Liver (tissue), 3 donors: ENCODE measurements around the gene SLC25A26.

Experiments used
- CTCF ChIP-seq: fragments of 150-350 bp; IDR thresholded peaks from 2 replicates; pipeline ENCODE4 v1.5.1; 2017; ENCODE audit warnings: improper control_type of control experiment, low read depth, low read length; ENCODE audit not compliant: missing input control
- GABPA ChIP-seq, 2 donors: IDR thresholded peaks in 1 of 2; conservative IDR thresholded peaks in 1 of 2; 2 replicates each; pipeline ENCODE4 v1.6.1; 2016; ENCODE audit warnings: antibody characterized with exemption in 2 of 2, mild to moderate bottlenecking in 1 of 2, moderate library complexity in 1 of 2
- donor health status: healthy.
- donor health status: healthy.

DNA sequence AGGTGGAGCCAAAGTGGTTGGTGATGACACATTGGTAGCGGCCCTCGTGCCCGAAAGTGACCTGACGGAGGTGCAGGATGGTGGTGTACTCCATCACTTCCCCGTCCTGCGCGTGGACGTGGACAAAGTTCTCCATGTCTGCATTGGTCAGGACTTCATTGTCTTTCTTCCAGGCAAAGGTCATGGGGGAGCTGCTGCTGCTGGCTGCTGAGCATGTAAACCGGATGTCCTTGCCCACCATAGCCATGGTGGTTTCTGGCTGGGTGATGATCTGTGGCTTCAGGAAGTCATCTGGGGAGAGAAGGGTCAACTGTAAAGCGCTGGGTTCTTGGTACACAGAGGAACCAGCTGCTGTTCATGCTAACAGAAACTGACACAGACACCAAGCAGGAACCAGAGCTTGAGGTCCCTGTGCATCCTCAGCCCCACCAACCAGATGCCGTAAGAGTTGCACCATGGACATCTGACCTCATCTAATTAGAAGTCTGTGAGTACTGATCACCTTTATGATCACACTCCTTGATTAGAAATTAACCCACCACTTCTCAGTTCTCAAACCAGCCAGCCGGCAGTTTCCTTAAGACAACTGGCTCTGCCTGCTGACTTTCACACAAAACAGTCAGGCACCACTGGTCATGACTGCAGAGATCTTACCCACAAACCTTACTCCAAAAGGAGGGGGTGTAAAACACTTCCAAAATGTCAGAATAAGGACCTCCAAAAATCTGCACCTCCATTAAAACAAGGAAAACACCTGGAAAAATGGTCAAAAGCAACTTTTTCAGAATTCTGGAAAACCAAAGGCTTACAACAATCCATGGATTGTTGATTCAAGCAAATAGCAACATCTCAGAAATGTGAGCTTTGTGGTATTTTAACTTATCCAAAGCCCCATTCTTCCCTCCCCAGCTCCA lies 165.5 kb downstream of the SLC25A26 start:
- no peak for TF ChIP-seq CTCF
- no peak for TF ChIP-seq GABPA (IDR thresholded peaks at IDR 0.05 in 1 of 2, conservative IDR thresholded peaks at IDR 0.05 in 1 of 2)
